Stimulated activated CD8-positive, alpha-beta memory T cell treated with anti-CD3 and anti-CD28 coated beads, Interleukin-15, amount 100 ng/mL, for 48 hours (primary cell): Measurements from ENCODE around the gene RABL6.
"Not testable (repeated sequence)": the region's sequence is repeated elsewhere in the genome, so short reads cannot be mapped to it uniquely, and the experiment has no call there.

ENCODE experiments used
- DNase-seq, 2 donors: peaks; one replicate each; pipeline ENCODE4 v3.0.0-alpha.2; 2020; ENCODE audit warnings: low read depth in 2 of 2

The RABL6 gene

GRCh38 chr9:136857581-136858412 is 50.0 kb downstream of the RABL6 start:
- no peak for DNase-seq

GRCh38 chr9:136858452-136858843 is 50.7 kb downstream of the RABL6 start:
- no peak for DNase-seq

- DNase-seq = no peak
These were observed 51.4 kb downstream of the RABL6 start for GRCh38 chr9:136858844-136859757.

GRCh38 chr9:136860529-136860928 is 52.8 kb downstream of the RABL6 start:
- DNase-seq = no peak

- no peak for DNase-seq
These were observed 53.5 kb downstream of the RABL6 start for GRCh38 chr9:136860933-136861873.

GRCh38 chr9:136861874-136862457 is 54.2 kb downstream of the RABL6 start:
- no peak for DNase-seq

- no peak for DNase-seq
These were observed 55.3 kb downstream of the RABL6 start for GRCh38 chr9:136862849-136863622.

GRCh38 chr9:136863623-136864273 is 56.0 kb downstream of the RABL6 start:
- no peak for DNase-seq

- no peak for DNase-seq
These were observed 57.5 kb downstream of the RABL6 start for GRCh38 chr9:136865041-136865767.

GRCh38 chr9:136865768-136866103 is 58.0 kb downstream of the RABL6 start:
- DNase-seq = no peak

- not testable (repeated sequence) for DNase-seq
These were observed 59.2 kb downstream of the RABL6 start for GRCh38 chr9:136866898-136867421.

GRCh38 chr9:136867480-136867879 is 59.7 kb downstream of the RABL6 start:
- no peak for DNase-seq

- no peak for DNase-seq
These were observed 60.2 kb downstream of the RABL6 start for GRCh38 chr9:136867917-136868316.

- no peak for DNase-seq
These were observed 60.9 kb downstream of the RABL6 start for GRCh38 chr9:136868644-136869043.

GRCh38 chr9:136869611-136870010 is 61.9 kb downstream of the RABL6 start:
- not testable (repeated sequence) for DNase-seq

- DNase-seq = no peak
These were observed 67.4 kb downstream of the RABL6 start for GRCh38 chr9:136875155-136875554.

GRCh38 chr9:136876476-136876875 is 68.7 kb downstream of the RABL6 start:
- DNase-seq = no peak

- no peak for DNase-seq
These were observed 72.9 kb downstream of the RABL6 start for GRCh38 chr9:136880651-136881050.

GRCh38 chr9:136881691-136882108 is 74.0 kb downstream of the RABL6 start:
- DNase-seq = peak; percentile 63 to 69
